Stomach (tissue), 4 donors: ENCODE data around the gene SLC38A10.

Experiments used
- CTCF ChIP-seq, 7 experiments: fragments of 450-650 bp in 4 of 7; fragments of 200-600 bp in 3 of 7; sonication (generic) in 3 of 7; IDR thresholded peaks; one replicate each; pipeline ENCODE4 v1.5.1; 2016 to 2019; ENCODE audit warnings: antibody characterized with exemption in 7 of 7, control low read depth in 2 of 7, mild to moderate bottlenecking in 1 of 7
- POLR2A ChIP-seq, 4 donors: fragments of 450-650 bp; IDR thresholded peaks; one replicate each; pipeline ENCODE4 v1.6.1; 2016; ENCODE audit warnings: antibody characterized with exemption in 4 of 4, control low read depth in 2 of 4, mild to moderate bottlenecking in 1 of 4, moderate library complexity in 1 of 4
- POLR2AphosphoS5 ChIP-seq, 3 donors: sonication (generic); formaldehyde crosslinking; IDR thresholded peaks; one replicate each; pipeline ENCODE4 v1.6.1; 2016; ENCODE audit warnings: antibody characterized with exemption in 3 of 3

- TF ChIP-seq POLR2A (IDR thresholded peaks at IDR 0.05) (no peak), CTCF (IDR thresholded peaks at IDR 0.05) (no peak), POLR2AphosphoS5 (IDR thresholded peaks at IDR 0.05) (no peak)
Measured at GRCh38 chr17:81223762-81224130, 71.4 kb downstream of the SLC38A10 start.
